HepG2 (cell line): Measurements from ENCODE around the gene PLD2. TPM values are rescaled to one million over a fixed set of nuclear protein-coding genes. Genes with fewer than 3 reads are reported as not detected.

ENCODE experiments used
- ARHGAP35 ChIP-seq: sonication (generic); formaldehyde crosslinking; IDR thresholded peaks from 2 replicates; pipeline ENCODE4 v1.9.0; 2022; ENCODE audit warnings: mild to moderate bottlenecking, inconsistent platforms, moderate library complexity, missing genetic modification reagents, borderline replicate concordance
- DDIT3 ChIP-seq: sonication (generic); formaldehyde crosslinking; IDR thresholded peaks from 2 replicates; pipeline ENCODE4 v1.4.0; 2020; ENCODE audit warnings: mild to moderate bottlenecking, missing genetic modification reagents
- EZH2 ChIP-seq: conservative IDR thresholded peaks from 2 replicates; pipeline ENCODE4 v1.6.1; 2012; ENCODE audit warnings: mild to moderate bottlenecking, low read depth, low read length, moderate library complexity
- FOXO1 ChIP-seq: sonication (generic); formaldehyde crosslinking; IDR thresholded peaks from 2 replicates; pipeline ENCODE4 v1.4.0; 2020; ENCODE audit warnings: missing genetic modification reagents
- HIVEP1 ChIP-seq: sonication (generic); formaldehyde crosslinking; IDR thresholded peaks from 2 replicates; pipeline ENCODE4 v1.4.0; 2020; ENCODE audit warnings: mild to moderate bottlenecking, missing genetic modification reagents
- KLF16 ChIP-seq, 2 experiments: sonication (generic) in 1 of 2; formaldehyde crosslinking in 1 of 2; IDR thresholded peaks; 2 replicates each; pipeline versions ENCODE4 v1.6.1 to v1.8.0; 2016 to 2023; ENCODE audit warnings: missing genetic modification reagents in 2 of 2, missing compliant biosample characterization in 1 of 2
- LCORL ChIP-seq, 2 experiments: fragments of 450-650 bp in 1 of 2; sonication (generic) in 1 of 2; formaldehyde crosslinking in 1 of 2; IDR thresholded peaks; 2 replicates each; pipeline versions ENCODE4 v1.5.0 to v1.6.1; 2017 to 2020; ENCODE audit warnings: antibody characterized with exemption in 1 of 2, missing genetic modification reagents in 1 of 2
- MBNL3 ChIP-seq: fragments of 250-450 bp; sonication (Bioruptor Pico); conservative IDR thresholded peaks from 2 replicates; pipeline ENCODE4 v1.8.0; 2022; ENCODE audit warnings: mild to moderate bottlenecking, inconsistent platforms
- MXD1 ChIP-seq: sonication (generic); formaldehyde crosslinking; IDR thresholded peaks from 2 replicates; pipeline ENCODE4 v1.4.0; 2020; ENCODE audit warnings: mild to moderate bottlenecking, missing genetic modification reagents
- NFKB2 ChIP-seq: sonication (generic); formaldehyde crosslinking; IDR thresholded peaks from 2 replicates; pipeline ENCODE4 v1.4.0; 2020; ENCODE audit warnings: missing genetic modification reagents, borderline replicate concordance
- POLR2A ChIP-seq, 2 experiments: IDR thresholded peaks; 2 replicates each; pipeline ENCODE4 v1.6.1; 2011; ENCODE audit warnings: low read depth in 2 of 2, low read length in 2 of 2, mild to moderate bottlenecking in 1 of 2, moderate library complexity in 1 of 2; ENCODE audit not compliant: insufficient read depth in 1 of 2
- REXO4 ChIP-seq: sonication (generic); formaldehyde crosslinking; IDR thresholded peaks from 2 replicates; pipeline ENCODE4 v1.8.0; 2022; ENCODE audit warnings: missing genetic modification reagents, mild to moderate bottlenecking, borderline replicate concordance
- SALL2 ChIP-seq: sonication (generic); formaldehyde crosslinking; IDR thresholded peaks from 2 replicates; pipeline ENCODE4 v1.8.1; 2023; ENCODE audit warnings: mild to moderate bottlenecking, missing genetic modification reagents, inconsistent platforms
- SNRNP70 ChIP-seq: fragments of 200-400 bp; formaldehyde crosslinking; IDR thresholded peaks from 2 replicates; pipeline ENCODE4 v1.6.1; 2017; ENCODE audit warnings: mild to moderate bottlenecking, low read depth, low read length, moderate library complexity
- SRF ChIP-seq: IDR thresholded peaks from 2 replicates; pipeline ENCODE4 v1.6.1; 2011; ENCODE audit warnings: mild to moderate bottlenecking, low read depth, low read length, moderate library complexity
- SRSF1 ChIP-seq: fragments of 200-400 bp; formaldehyde crosslinking; optimal IDR thresholded peaks from 2 replicates; pipeline ENCODE3; 2017; ENCODE audit warnings: mild to moderate bottlenecking, low read depth, low read length, moderate library complexity
- ZNF354B ChIP-seq: sonication (generic); formaldehyde crosslinking; IDR thresholded peaks from 2 replicates; pipeline ENCODE4 v1.8.0; 2022; ENCODE audit warnings: mild to moderate bottlenecking, missing genetic modification reagents
- ZNF362 ChIP-seq: sonication (generic); formaldehyde crosslinking; IDR thresholded peaks from 2 replicates; pipeline ENCODE4 v1.4.0; 2020; ENCODE audit warnings: missing genetic modification reagents, mild to moderate bottlenecking, borderline replicate concordance
- ZNF451 ChIP-seq: sonication (generic); formaldehyde crosslinking; IDR thresholded peaks from 2 replicates; pipeline ENCODE4 v1.5.0; 2020; ENCODE audit warnings: mild to moderate bottlenecking, missing genetic modification reagents
- ZNF543 ChIP-seq: sonication (generic); formaldehyde crosslinking; IDR thresholded peaks from 2 replicates; pipeline ENCODE4 v1.4.0; 2020; ENCODE audit warnings: mild to moderate bottlenecking, missing genetic modification reagents
- ZNF552 ChIP-seq: sonication (generic); formaldehyde crosslinking; IDR thresholded peaks from 2 replicates; pipeline ENCODE4 v1.9.0; 2022; ENCODE audit warnings: missing genetic modification reagents, mild to moderate bottlenecking, borderline replicate concordance
- ZNF574 ChIP-seq: sonication (generic); formaldehyde crosslinking; IDR thresholded peaks from 2 replicates; pipeline ENCODE4 v1.4.0; 2020; ENCODE audit warnings: missing genetic modification reagents
- ZNF740 ChIP-seq: sonication (generic); formaldehyde crosslinking; IDR thresholded peaks from 2 replicates; pipeline ENCODE4 v1.4.0; 2020; ENCODE audit warnings: missing genetic modification reagents
- ZNF768 ChIP-seq: sonication (generic); formaldehyde crosslinking; IDR thresholded peaks from 2 replicates; pipeline ENCODE4 v1.4.0; 2020; ENCODE audit warnings: missing genetic modification reagents
- ZNF879 ChIP-seq: sonication (generic); formaldehyde crosslinking; IDR thresholded peaks from 2 replicates; pipeline ENCODE4 v1.8.1; 2023; ENCODE audit warnings: missing genetic modification reagents
- polyA plus RNA-seq, 8 experiments: library from polyadenylated mRNA; depleted of rRNA in 3 of 8; stranded (reverse) in 7 of 8; unstranded in 1 of 8; fragments of >200 nt; fragmentation: Illumina TruSeq in 4 of 8; extraction: Trizol in 4 of 8; gene quantifications; 2 replicates each; pipeline versions ENCODE4 v1.2.1 to v1.2.3, GENCODE V29; 2011 to 2016; ENCODE audit warnings: low read depth in 4 of 8, missing spikeins in 1 of 8, mixed read lengths in 1 of 8; ENCODE audit not compliant: insufficient read depth in 1 of 8
- total RNA-seq, 5 experiments: library from RNA; depleted of rRNA; stranded (reverse); fragments of >200 nt; fragmentation: Illumina TruSeq; extraction: Trizol; gene quantifications; 2 replicates each; pipeline ENCODE4 v1.2.3, GENCODE V29; 2016; ENCODE audit warnings: low read depth in 1 of 5

The PLD2 gene
- total and polyA plus RNA-seq, 2 of the 13 experiments (the other 11 are each of a cell fraction or from before 2014, with no cell fraction given) = 13.4 to 29.7 TPM

DNA sequence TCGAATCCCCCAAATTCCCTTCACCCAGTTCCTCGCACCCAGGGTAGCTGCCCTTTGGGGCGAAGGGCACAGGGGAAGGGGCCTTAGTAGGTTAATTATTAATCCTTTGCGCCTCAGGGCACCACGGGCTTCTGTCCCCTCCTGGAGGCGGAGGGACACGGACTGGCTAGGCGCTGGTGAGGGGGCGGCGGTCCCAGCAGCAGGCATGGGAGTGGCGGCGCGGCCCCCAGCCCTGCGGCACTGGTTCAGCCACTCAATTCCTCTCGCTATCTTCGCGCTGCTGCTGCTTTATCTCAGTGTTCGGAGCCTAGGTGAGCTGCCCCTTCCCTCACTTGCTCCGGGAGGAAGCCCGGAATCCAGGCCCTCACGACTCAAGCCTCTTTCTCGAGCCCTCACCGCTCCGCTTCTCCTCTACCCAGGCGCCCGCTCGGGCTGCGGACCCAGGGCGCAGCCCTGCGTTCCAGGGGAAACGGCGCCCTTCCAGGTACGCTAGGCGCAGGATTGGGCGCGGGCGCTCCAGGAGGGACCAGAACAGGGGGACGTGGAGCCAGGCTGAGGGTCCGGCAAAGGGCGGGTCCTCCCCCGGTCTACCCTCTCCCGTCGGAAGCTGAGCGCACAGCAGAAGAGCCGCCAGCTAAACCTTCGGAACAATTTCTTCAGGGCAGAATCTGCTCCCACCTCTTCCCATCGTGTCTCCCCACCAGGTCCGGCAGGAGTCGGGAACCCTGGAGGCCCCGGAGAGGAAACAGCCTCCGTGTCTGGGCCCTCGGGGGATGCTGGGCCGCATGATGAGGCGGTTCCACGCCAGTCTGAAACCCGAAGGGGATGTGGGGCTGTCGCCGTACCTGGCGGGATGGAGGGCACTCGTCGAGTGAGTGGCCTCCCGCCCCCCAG, 17.9 kb upstream of the PLD2 start, which contains the start of gene GLTPD2 (continued):
- TF ChIP-seq ZNF543 (CRISPR knock-in tag) (peak; percentile 53; the same call in 1 of the 2 replicates), ZNF768 (CRISPR knock-in tag) (peak; percentile 33; the same call in 1 of the 2 replicates), DDIT3 (CRISPR knock-in tag) (no peak), HIVEP1 (peak; percentile 48; the same call in 1 of the 2 replicates), LCORL (IDR thresholded peaks at IDR 0.05) (no peak), LCORL (CRISPR knock-in tag; IDR thresholded peaks at IDR 0.05) (peak; percentile 86; the same call in 1 of the 2 replicates), MBNL3 (CRISPR knock-in tag) (no peak), KLF16 (CRISPR knock-in tag; IDR thresholded peaks at IDR 0.05) (peak; percentile 25 to 65; a peak in 2 of 4 replicates), SRSF1 (peak; percentile 38), SRF (no peak), ZNF574 (CRISPR knock-in tag) (peak; percentile 51), ZNF354B (no peak), ZNF552 (CRISPR knock-in tag) (0 out of 2 replicates have a peak, but pooled peaks have one; percentile 63), ARHGAP35 (CRISPR knock-in tag) (peak; percentile 75; the same call in 1 of the 2 replicates), ZNF879 (CRISPR knock-in tag) (no peak), ZNF362 (no peak), SALL2 (CRISPR knock-in tag) (peak; percentile 11; the same call in 1 of the 2 replicates), SNRNP70 (no peak), REXO4 (CRISPR knock-in tag) (no peak), ZNF740 (CRISPR knock-in tag) (0 out of 2 replicates have a peak, but pooled peaks have one; percentile 40), NFKB2 (CRISPR knock-in tag) (peak; percentile 51; the same call in 1 of the 2 replicates), ZNF451 (no peak), POLR2A (IDR thresholded peaks at IDR 0.05; ENCODE audit: insufficient read depth in 1 of 2, low read depth in 2 of 2, low read length in 2 of 2) (peak; percentile 81 to 98), MXD1 (CRISPR knock-in tag) (no peak; the same call in 1 of the 2 replicates), EZH2 (no peak), FOXO1 (CRISPR knock-in tag) (peak; percentile 63; the same call in 1 of the 2 replicates)
